ENCODE results near the gene SLC22A12. TPM values are rescaled to one million over a fixed set of nuclear protein-coding genes. Genes with fewer than 3 reads are reported as not detected.
A peak's percentile ranks its signal among the peaks of the same experiment; 100 is the strongest.
"Not testable (repeated sequence)": the region's sequence is repeated elsewhere in the genome, so short reads cannot be mapped to it uniquely, and the experiment has no call there.

The SLC22A12 gene
- polyA plus RNA-seq (ENCODE audit: insufficient read length): 3.8 TPM
- long read RNA-seq, donor 1, partial matches to known transcripts: 0 of 2 reads
- long read RNA-seq, donor 1, other reads (novel, unspliced or antisense): 0 of 2 reads
- long read RNA-seq, donor 2, partial matches to known transcripts: 0 of 1 reads
- long read RNA-seq, donor 2, other reads (novel, unspliced or antisense): 0 of 1 reads
- long read RNA-seq, donor 3: 0 reads
- long read RNA-seq, donor 4: 0 reads
- long read RNA-seq, donor 5: 0 reads
- long read RNA-seq, donor 6: 0 reads
- long read RNA-seq, donor 7, partial matches to known transcripts: 0 of 1 reads
- long read RNA-seq, donor 7, other reads (novel, unspliced or antisense): 0 of 1 reads
- long read RNA-seq, donor 8: 0 reads

DNA sequence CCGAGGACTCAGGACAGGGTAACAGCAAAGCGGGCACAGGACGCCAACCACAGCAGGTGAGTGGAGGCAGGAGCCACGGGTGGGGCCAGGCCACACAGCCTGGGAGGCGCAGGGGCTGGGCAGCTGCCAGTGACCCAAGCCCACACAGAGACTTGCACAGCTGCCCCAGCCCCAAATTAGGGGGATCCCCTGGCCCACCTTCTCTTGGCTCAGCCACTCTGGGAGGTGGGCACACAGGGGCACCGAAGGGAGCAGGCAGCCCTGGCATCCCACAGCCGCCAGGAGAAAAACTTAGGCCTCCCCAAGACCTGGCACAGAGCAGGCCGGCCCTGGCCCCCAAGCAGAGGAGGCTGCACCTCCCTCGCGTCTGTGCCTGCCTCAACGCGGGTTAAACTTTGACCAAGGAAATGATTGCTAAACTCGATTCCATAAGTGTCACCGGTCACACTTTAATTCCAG is at the start of gene SLC22A12:
TSS of gene SLC22A12 (plus strand) at position 458 of the 459 bp plus-strand sequence. CDS start 337 bp downstream, outside the sequence.
- DNase-seq: no peak

DNA sequence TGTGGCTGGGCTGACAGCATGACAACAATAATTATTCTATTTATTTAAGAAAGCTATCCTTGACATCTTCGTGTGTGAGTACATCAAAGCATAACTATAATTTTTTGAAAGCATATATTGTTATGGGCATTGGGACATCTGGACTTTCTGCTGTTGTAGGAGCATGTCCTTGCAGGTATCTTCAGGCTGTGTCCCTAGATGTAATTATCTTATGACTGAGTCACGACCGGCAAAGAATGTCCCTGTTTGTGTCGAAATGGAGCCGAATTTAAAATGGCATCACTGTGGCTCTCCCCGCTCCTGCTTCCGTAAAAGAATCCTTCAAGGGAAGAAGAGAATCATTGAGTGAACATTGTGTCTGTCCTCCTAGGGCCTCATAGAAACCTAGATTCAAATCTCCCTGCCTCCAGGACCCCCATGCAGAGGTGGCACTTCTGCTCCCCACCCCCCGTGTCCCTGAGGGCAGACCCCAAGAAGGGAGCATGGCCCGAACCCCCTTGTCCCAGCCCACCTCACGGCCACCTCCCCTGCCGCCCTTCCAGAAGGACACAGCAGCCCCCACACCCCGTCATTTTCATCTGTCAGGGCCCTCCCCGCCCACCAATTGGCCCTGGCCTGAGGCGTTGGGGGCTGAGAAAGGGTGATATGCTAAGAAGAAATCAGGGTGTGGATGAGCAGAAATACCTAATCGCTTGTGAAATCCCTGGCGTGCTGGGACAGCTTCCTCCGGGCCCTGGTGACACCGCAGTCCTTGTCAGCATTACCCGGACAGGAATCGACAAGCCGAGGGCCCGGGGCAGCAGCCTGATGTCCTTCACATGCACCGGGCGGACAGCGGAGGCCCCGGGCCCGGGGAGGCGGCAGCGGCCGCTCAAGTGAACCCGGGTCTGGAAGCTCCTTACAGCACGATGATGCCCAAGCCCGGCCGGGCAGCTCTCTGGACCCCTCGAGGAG is 48.6 kb upstream of the SLC22A12 start:
- no peak for DNase-seq

DNA sequence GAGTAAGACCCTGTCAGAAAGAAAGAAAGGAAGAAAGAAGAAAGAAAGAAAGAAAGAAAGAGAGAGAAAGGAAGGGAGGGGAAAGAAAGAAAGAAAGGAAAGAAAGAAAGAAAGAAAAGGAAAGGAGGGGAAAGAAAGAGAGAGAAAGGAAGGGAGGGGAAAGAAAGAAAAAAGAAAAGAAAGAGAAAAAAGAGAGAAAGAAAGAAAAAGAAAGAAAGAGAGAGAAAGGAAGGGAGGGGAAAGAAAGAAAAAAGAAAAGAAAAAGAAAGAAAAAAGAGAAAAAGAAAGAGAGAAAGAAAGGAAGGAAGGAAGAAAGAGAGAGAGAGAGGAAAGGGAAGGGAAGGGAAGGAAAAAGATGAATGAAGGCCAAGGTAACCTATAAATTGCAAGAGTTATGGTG is 47.2 kb upstream of the SLC22A12 start:
- DNase-seq: no peak

DNA sequence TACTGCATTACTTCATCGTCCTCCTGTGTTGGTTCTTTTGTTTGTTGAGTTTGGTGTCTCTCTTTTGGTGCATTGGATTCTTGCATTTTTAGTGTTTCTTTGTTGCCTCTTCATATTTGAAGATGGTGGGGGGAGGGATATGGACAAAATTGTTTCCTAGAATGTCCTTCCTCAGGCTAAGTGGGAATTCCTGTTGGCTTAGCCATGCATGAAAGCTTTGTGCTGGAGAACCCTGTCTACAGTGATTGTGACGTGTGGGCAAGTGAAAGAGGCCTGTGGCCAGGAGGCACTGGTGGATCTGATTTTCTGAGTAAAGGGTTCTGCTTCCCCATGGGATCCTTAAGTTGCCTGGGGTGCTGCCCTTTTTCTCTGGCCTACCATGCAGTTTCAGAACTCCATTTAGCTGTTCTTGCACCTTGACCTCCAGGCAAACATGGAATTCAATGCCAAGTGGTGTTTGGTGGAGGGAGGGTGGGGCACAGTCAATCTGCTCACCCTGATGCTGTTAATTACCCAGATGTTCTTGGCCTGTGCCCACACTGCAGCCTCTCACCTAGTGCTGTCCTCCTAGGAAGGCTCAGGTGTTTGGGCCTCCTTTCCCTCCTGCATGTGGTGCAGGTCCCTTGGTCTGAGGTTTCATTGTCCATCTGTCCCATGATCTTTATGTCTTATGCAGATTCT is 46.3 kb upstream of the SLC22A12 start:
- DNase-seq: no peak

DNA sequence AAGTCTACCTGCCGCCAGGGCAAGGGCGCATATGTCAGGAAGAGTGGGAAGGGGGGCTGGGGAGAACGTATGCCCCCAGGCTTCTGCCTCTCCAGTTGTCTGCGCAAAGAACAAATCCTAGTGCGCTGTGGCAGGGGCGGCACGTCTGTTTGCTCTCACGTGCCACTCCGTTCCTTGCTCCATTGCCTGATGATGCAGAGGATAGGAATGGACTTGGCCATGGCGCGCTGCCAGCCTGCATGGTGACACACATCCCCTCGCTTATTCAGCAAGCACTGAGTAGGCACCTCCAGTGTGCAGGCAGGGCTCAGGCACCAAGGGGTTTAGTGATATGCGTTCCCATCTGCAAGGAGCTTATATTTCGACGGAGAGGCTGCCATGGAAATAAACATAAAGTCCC is 45.4 kb upstream of the SLC22A12 start:
- DNase-seq: no peak

DNA sequence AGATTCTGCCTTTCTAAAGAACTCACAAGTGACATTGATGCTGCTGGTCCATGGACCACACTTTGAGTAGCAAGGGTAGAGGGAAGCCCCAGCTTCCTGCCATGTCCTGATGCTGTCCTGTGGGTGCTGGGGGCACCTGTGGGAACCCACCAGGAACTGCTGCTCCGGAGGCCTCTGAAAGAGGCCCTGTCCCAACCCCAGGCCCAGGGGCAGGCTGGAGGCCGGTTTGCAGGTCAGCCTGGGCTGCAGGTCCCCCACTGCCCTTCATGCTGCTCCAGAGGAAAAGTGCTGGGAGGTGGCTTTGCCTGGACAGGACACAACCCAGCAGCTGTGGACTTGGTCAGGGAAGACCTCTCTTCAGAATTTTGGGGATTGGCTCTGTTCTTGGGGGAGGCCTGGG is 44.8 kb upstream of the SLC22A12 start:
- DNase-seq: no peak

- DNase-seq: no peak
These were observed 44.4 kb upstream of the SLC22A12 start for GRCh38 chr11:64546600-64546999.

DNA sequence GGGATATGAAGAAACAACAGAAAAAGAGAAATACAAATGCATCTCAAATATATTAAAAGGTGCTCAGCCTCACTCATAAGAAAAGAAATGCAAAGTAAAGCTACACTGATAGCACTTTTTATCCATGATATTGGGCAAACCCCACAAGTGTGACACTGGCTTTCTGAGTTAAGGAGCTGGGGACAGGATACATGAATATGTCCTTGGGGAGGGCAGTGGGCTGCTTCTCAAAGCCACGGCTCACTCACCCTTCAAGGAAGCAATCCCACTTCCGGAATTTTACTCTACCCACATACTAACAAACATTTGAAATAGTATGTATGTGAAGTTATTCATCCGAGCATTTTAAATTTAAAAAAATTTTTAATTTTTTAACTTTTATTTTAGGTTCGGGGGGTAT is 41.1 kb upstream of the SLC22A12 start:
- DNase-seq: no peak

DNA sequence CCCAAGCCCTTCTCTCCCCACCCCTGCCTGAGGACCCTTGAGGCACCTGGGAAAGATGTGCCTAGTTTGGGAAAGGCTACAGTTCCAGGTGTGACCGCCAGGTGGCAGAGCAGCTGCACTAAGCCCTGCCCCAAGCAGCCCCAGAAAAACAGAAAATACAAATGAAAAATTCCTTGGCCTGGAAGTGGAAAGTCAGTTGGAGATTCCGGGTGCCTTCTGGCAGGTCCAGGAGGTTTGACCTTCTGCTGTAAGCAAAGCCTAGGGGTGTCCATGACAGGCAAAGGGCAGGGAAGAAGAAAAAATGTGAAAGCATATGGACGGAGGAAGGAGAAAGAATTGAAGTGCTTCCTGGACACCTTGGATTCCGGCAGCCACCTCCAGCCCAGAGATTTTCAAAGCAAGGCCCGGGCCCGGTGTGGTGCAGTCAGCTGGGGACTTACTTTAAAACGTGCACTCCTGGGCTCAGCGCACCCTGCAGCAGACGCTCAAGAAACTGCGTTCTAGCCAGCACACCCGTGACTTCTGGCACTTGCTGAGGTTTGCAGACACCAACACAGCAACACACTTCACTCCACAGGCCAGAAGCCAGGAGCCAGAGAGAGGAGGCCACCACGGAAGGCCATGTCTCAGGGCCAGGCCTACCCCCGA is 37.3 kb upstream of the SLC22A12 start:
- DNase-seq: no peak

DNA sequence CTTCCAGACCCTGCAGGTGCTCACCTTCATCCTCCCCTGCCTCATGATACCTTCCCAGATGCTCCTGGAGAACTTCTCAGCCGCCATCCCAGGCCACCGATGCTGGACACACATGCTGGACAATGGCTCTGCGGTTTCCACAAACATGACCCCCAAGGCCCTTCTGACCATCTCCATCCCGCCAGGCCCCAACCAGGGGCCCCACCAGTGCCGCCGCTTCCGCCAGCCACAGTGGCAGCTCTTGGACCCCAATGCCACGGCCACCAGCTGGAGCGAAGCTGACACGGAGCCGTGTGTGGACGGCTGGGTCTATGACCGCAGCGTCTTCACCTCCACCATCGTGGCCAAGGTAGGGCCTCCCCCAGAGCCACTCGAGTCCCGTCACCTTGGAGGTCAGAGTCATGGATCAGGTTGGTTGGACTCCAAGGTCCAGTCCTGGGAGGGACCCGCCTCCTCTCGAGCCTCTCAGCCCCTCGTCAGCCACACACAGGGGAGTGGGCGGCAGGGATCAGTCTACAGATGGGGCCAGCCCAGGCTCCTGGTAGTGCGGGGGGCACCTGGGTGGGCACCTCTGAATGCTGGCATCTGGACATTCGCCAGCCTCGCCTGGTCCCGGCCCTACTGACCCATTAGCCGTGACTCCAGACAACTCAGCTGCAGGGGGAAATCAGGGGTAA is 34.8 kb upstream of the SLC22A12 start:
- no peak for DNase-seq

GRCh38 chr11:64556721-64557250 is 34.2 kb upstream of the SLC22A12 start:
- no peak for DNase-seq

- DNase-seq: no peak
These were observed 32.8 kb upstream of the SLC22A12 start for GRCh38 chr11:64558065-64558745.

GRCh38 chr11:64558869-64559268 is 32.2 kb upstream of the SLC22A12 start:
- DNase-seq: no peak

DNA sequence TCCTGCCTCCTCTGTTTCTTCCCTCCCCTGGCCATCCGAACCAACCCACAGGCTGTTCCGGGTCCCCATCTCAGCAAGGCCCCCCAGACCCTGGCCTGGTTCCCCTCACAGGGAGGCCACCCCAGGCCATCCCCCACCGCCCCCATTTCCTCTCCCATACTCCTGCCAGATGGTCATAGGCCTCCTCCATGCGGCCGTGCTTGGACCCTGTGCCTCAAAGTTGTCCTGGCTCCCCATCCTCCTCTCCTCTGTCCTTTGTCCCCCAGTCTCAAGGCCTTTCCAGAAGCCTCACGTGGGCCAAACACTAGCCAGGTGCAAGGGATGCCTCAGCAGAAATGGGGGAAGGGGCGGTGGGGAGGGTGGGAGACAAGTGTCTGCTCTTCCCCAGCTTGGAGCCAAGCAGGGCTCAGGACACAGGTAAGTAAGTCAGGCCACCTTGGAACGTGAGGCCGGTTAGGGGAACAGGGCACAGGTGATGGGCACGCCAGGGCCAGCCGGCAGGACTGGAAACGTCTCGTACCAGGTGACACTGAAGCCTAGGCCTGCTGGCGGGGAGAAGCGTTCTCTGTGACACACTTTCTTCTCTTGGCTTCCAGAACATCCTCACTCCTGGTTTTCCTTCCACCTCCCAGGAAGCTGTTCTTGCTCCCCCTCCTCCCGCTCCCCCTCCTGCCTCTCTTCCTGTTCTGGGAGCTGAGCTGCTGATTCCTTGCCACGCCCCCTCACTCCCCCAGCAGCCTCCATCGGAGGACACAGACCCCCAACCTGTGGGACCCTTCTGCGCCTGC is 31.5 kb upstream of the SLC22A12 start:
- peak; percentile 59 for DNase-seq

GRCh38 chr11:64560139-64560771 is 30.8 kb upstream of the SLC22A12 start:
- DNase-seq: no peak

DNA sequence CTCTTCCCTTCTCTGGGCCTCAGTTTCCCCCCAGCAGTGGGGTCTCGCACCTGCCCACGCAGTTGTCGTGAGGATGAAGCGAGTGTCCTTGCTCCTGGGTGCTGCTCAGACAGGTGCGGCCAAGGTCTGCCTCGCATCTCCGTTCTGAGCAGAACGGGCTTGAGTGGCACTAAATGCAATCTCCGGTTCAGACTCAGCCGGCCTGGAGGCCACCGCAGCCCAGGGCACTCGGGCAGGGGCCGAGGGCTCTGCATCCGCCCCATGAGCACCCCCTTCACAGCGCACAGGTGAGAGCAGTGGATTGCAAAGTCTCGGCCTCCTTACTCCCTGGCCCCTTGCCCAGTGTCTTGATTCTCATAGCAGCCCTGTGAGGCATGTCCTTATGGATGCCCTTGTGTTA is 30.1 kb upstream of the SLC22A12 start:
- no peak for DNase-seq

DNA sequence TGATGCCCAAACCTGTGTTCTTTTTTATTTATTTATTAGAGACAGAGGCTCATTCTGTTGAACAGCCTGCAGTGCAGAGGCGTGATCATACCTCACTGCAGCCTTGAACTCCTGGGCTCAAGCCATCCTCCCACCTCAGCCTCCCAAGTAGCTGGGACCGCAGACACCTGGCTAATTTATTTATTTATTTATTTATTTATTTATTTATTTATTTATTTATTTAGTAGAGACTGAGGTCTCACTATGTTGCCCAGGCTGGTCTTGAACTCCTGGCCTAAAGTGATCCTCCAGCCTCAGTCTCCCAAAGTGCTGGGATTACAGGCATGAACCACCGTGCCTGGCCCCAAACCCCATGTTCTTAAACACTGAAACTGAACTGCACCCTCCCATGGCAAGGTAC is 29.6 kb upstream of the SLC22A12 start:
- DNase-seq: not testable (repeated sequence)

- no peak for DNase-seq
These were observed 28.9 kb upstream of the SLC22A12 start for GRCh38 chr11:64561984-64562722.

Data from left kidney (tissue), 8 donors.